Mononuclear cell (primary cell): ENCODE results near the gene CPLX3. TPM values are rescaled to one million over a fixed set of nuclear protein-coding genes. Genes with fewer than 3 reads are reported as not detected.
A peak's percentile ranks its signal among the peaks of the same experiment; 100 is the strongest.

Source experiments
- H3K27me3 ChIP-seq: 2 replicates; pipeline ENCODE4 v1.6.0; 2011; ENCODE audit warnings: low read length, control low read depth; ENCODE audit not compliant: insufficient read depth
- H3K4me1 ChIP-seq: 2 replicates; pipeline ENCODE4 v1.5.1; 2011; ENCODE audit warnings: mild to moderate bottlenecking, low read length, control low read depth; ENCODE audit not compliant: insufficient read depth
- H3K4me3 ChIP-seq: 2 replicates; pipeline ENCODE4 v1.5.1; 2011; ENCODE audit warnings: mild to moderate bottlenecking, low read length, moderate library complexity
- H3K9me3 ChIP-seq: 2 replicates; pipeline ENCODE4 v1.5.1; 2011; ENCODE audit warnings: low read depth, mild to moderate bottlenecking, control low read depth, low read length
- total RNA-seq: library from RNA; depleted of rRNA; stranded (reverse); fragments of >200 nt; gene quantifications from one replicate; pipeline ENCODE4 v1.2.3, GENCODE V29; 2012

CPLX3 gene
- total RNA-seq, 1 donor = not detected

DNA sequence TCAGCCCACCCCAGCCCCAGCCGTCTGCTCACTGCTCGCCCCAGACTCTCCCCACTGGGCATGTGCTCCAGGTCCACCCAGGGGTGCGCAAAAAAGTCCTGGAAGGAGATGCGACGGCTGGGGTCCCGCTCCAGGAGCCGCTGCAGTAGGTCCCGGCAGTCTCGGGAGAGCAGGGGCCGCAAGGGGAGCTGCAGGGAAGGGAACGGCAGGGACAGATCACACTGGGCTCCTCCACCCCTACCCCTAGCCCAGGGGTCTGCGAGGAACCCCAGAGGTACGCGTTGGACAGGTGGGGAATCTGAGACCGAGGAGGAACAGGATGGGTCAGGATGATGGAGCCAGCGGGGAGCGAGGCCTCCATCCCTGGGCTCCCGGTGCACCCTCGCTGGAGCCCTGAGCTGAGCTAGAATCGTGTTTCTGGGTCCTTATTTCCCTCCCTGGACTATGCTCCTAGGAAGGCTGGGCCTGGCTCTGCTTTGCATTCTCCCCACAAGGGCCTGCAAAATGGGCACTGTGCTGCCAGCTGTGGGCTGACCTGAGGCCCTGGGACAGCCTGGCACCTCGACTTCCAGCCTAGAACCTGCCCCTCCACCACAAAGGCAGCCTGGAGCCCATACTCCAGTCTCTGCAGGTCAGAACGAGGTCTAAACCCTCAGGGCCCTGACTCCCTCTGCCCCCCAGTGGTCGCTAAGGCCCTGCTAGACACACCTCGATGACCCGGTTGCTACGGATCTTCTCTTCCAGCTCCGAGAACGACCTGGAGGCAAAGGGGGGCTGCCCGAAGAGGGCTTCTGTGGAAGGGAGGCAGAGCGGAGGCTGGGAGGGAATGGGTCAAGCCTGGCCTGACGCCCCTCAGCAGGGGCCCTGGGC is 13.3 kb downstream of the CPLX3 start:
- Histone ChIP-seq H3K4me1 (peaks cover 32% of the 10 kb centered on the region), H3K4me3 (no peak overlapping the region), H3K9me3 (no peaks in the 10 kb centered on the region), H3K27me3 (no peaks in the 10 kb centered on the region)

DNA sequence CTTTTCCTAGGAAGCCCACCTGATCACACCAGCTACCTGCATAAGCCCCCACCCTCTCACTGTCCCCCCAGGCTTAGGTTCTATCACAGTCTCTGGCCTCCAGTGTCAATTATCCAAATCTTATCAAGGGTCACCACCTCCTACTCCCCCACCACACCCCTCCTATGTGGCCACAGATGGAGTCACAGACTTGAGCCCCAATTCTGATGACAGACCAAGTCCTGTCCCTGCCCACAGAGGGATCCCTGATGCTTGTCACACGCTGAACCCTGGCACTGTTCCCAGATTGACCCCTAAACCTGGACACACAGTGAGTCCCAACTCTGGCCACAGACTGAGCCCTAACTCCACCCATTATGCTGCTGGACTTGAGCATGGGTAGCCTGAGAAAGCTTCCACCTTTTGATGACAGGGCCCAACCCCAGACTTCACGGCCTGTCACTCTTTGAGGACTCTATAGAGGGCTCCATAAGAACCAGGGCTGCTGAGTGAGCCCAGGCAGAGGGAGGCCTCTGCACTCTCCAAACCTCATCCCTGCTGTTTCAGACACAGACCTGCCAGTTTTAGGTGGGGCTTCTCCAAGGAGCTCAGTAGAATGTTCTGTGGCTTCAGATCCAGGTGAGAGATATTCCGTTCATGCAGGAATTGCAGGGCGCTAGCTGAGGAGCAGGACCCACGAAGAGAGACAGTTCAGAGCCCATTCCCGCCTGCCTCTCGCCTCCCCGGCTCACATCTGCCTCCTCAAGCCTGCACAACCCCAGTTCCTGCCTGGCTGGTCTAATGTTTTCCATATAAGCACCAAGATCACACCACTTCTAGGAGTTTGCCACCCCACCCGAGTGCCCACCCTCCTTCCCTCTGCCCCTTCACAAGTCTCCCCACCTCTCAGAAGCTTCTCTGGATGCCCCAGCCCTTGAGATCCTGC is 14.7 kb downstream of the CPLX3 start:
- Histone ChIP-seq H3K4me1 (peaks cover 45% of the 10 kb centered on the region), H3K27me3 (no peaks in the 10 kb centered on the region), H3K9me3 (no peaks in the 10 kb centered on the region), H3K4me3 (no peak overlapping the region)

DNA sequence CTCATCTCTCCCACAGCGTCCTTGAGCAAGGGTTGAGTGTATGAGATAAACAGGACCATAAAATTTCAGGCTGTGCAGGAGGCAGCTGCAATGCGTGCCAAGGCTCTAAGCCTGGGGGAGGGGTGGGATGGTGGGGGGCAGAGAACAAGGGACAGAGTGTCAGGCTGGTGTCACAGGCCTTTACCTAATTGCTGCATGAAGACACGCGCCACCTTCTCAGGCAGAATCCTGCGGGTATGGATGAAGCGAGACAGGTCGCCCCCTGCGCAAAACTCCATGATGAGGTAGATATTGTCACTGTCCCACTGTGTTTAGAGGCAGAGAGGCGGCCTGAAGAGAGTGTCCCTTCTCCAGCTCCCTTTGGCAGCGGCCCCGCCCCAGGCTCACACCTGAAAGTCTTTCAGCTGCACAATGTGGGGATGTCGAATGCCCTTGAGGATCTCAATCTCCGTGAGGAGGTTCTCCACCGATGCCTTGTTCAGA is 15.5 kb downstream of the CPLX3 start:
- H3K4me3 ChIP-seq = no peak overlapping the region
- peaks cover 47% of the 10 kb centered on the region for H3K4me1 ChIP-seq
- H3K9me3 ChIP-seq = no peaks in the 10 kb centered on the region
- H3K27me3 ChIP-seq = no peaks in the 10 kb centered on the region

DNA sequence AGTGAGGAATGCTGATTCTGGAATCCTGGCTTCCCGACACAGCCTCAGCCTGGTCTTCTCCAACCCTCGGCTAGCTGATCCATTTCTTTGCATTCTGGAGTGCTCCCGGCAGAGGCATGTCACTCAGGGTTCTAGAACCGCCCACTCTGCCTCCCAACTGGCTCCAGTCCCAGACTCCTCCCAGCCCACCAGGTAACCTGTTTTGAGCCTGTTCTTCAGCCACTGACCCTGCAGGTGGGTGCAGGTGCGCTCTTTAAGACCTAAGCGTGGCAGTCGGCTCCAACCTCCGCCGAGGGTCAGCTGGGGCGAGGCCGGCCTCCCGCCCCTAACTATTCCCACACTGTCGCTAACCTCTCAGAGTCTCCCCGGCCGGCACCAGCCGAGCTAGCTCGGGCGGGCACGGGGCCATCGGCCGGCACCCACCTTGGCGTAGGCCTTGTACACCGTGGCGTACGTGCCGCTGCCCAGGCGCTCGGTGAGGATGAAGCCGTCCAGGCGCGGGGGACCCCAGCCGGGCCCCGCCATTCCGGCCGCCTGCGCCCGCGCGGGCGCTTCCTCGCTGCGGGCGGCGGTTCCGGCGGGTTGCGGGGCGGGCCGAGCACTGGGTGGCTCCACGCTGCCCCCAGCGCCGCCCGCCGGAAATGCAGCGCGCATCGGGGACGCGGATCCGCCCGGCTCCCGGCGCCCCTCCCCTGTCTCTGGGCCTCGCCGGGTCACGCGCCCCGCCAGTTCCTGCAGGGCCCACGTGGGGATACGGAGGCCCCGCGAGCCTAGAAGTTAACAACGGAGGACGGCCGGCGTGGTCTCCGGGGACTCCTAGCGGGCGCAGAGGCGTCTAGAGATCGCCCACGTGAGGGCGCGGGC is 16.4 kb downstream of the CPLX3 start, which contains the start of gene ULK3:
TSS of gene ULK3 (minus strand) at position 576 of the 864 bp plus-strand sequence. CDS start at position 525, 51 bp downstream.
- H3K4me1 ChIP-seq = peaks cover 47% of the 10 kb centered on the region

DNA sequence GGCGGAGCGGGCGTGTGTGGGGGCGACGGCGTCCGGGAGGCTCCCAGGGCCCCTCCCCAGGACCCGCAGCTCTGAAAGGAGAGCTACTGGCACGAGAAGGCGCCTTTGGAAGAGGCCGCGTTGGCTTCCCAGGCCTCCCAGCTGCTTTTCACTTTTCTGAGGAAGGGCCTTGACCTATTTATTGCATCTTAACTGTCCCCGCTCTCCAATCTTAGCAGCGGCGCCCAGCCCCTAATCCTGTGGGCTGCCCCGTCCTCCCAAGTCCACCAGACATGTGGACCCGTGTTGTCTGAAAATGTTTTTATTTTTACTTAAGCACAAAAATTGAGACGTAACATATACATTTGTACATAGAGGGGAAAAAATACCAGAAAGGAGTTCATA is 17.0 kb downstream of the CPLX3 start:
- Histone ChIP-seq H3K4me1 (peaks cover 47% of the 10 kb centered on the region), H3K9me3 (no peaks in the 10 kb centered on the region), H3K27me3 (no peaks in the 10 kb centered on the region), H3K4me3 (peak overlapping the region; percentile 77)

More for the DNA sequence above, 16.4 kb downstream of the CPLX3 start, which contains the start of gene ULK3:
- Histone ChIP-seq H3K27me3 (no peaks in the 10 kb centered on the region), H3K9me3 (no peaks in the 10 kb centered on the region), H3K4me3 (peak within 1 kb of the TSS; percentile 77)

DNA sequence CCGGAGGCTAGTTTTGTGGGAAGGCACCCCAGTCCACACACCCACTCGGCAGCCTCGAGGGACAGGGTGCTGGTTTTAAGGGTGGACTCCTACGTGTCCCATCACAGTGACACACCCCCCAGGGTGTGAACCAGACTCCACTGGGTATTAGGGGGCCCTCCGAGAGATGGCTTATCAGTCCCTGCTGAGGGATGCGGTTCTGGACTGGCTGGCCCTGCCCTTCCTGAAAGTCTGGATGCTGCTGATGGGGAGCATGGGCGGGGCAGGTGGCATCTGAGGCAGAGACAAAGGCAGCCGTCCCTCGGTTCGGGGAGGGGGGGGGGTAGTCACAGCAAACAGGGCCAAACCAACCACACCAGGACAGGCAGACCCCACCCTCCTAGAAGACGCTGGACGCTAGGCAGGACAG is 17.5 kb downstream of the CPLX3 start:
- no peak overlapping the region for H3K4me3 ChIP-seq
- H3K9me3 ChIP-seq = no peaks in the 10 kb centered on the region
- no peaks in the 10 kb centered on the region for H3K27me3 ChIP-seq
- peaks cover 47% of the 10 kb centered on the region for H3K4me1 ChIP-seq

DNA sequence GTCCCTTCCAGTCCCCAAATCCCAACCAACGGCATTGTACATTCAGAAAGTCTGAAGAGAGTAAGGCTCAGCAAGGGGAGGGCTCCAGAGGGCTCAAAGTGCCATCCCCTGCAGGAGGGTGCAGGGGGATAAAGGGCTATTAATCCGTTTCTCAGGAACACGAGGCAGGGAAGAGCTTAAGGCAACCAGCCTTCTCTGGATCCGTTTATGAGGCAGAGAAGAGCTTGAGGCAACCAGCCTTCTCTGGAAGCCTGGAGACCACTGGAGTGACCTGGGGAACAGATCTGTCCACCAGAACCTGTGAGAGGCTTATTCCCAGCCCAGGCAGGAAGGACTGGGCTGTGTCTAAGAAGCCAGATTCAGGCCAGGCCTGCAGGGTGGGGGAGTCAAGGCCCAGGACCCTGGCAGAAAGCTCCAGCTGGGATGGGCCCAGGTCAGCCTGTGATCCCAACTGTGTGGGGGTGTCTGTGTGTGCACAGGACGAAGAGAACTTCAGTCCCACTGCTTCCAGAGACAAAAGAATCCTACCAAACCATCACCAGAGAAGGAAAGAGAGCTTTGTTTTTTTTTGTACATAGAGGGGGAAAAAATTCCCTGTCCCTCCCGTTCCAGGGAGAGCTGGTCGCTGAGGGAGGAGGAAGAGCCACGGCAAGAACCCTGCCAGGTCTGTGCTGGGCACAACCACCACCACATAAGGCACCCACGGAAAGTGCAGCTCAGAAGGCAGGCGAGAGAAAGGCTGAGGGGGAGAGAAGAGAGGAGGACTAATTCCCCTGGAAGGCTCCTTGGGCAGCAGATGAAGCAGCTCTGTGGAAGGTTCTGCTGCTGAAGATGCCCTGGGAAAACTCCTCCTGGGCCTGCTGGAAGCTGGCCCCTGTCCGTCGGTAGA is 18.1 kb downstream of the CPLX3 start:
- no peak overlapping the region for H3K4me3 ChIP-seq
- H3K4me1 ChIP-seq = peaks cover 47% of the 10 kb centered on the region
- no peaks in the 10 kb centered on the region for H3K27me3 ChIP-seq
- H3K9me3 ChIP-seq = no peaks in the 10 kb centered on the region

DNA sequence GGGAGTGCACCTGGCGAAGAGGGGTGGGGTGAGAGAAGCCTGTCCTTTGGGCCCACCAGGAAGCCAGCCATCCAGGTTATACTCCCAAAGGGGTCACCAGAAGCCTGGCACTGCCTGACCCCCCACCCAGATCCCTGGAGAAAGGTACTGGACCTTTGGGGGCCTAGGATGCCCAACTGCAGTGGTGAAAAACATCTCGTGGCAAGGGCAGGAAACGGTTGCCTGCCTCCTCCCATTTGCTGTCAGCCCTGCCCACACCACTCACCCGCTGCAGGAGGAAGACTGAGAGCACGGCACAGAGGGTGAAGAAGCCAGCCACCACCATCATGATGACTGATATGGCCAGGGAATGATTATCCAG is 18.8 kb downstream of the CPLX3 start:
- no peak overlapping the region for H3K4me3 ChIP-seq
- H3K27me3 ChIP-seq = no peaks in the 10 kb centered on the region
- peaks cover 47% of the 10 kb centered on the region for H3K4me1 ChIP-seq
- no peaks in the 10 kb centered on the region for H3K9me3 ChIP-seq

DNA sequence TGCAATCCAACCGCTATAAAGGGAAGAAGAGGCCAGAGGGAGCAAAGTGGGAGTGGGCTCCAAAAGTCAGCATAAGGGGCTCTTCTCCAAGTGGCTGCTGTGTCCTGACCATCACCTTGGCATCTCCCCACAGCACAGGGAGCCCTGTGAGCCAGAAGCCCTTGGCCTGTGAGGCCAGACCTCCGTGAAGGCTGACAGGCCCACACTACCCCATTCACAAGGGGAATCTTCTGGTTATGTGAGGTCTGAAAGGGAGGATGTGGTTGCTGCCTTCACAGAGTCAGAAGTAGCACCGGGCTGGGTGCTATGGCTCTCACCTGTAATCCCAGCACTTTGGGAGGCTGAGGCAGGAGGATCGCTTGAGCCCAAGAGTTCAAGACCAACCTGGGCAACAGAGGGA is 19.2 kb downstream of the CPLX3 start:
- no peaks in the 10 kb centered on the region for H3K9me3 ChIP-seq
- no peaks in the 10 kb centered on the region for H3K27me3 ChIP-seq
- H3K4me1 ChIP-seq = peaks cover 47% of the 10 kb centered on the region
- no peak overlapping the region for H3K4me3 ChIP-seq

DNA sequence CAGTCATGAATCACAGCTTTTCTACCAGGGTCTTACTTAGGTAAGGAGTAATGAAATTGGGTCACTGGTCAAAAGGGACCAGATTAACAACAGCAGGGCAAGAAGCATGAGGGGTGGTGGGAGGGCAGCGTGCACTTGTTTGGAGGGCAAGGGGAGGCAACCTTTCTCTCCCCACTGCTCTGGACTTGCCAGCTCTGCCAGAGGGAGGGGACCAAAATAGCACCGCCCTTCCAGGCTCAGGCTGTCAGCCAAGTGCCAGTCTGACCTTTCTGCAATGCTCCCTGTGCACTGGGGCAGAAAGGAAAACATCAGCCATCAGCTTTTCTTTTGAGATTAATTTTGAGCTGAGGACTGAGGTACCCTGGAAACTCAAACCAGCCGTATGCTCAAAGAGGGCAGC is 21.0 kb downstream of the CPLX3 start:
- H3K9me3 ChIP-seq = no peaks in the 10 kb centered on the region
- peaks cover 36% of the 10 kb centered on the region for H3K4me1 ChIP-seq
- no peak overlapping the region for H3K4me3 ChIP-seq
- no peaks in the 10 kb centered on the region for H3K27me3 ChIP-seq

DNA sequence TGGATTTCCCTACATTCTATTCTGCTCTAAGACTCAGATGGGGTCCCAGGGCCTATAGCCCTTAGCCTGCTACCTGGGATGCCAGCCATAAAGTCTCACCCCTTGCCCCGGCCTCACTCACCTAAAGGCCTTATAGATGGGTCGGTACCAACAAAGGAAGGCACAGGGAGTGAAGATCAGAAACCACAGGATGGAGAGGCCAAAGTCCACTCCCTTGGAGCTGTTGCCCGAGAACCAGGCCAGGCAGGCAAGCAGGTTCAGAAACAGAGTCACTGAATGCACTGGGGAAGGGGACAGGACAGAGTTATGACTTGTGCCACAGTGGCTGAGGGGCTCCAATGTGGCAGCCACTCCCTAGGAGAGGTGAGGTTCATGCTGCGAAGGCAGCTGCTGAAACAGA is 24.0 kb downstream of the CPLX3 start:
- no peaks in the 10 kb centered on the region for H3K9me3 ChIP-seq
- no peaks in the 10 kb centered on the region for H3K27me3 ChIP-seq
- no peak overlapping the region for H3K4me3 ChIP-seq
- H3K4me1 ChIP-seq = peaks cover 9% of the 10 kb centered on the region

DNA sequence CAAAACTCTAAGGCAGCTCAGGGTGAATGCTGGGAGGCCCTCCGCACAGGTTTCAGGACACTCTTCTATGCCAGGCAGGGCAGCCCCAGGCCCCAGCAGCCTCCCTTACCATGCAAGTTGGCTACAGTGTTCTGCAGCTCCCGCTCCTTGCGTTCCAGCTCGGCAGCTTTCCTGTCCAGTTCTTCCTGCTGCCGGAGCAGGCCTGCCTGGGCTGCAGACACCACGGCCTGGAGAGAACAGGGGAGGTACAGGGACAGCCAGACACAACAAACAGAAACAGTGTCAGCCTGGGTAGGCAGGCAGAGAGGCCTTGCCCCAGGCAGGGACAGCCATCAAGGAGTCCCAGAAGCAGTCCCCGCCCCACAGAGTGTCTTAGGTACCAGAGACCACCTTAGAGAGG is 25.5 kb downstream of the CPLX3 start:
- Histone ChIP-seq H3K9me3 (no peaks in the 10 kb centered on the region), H3K27me3 (no peaks in the 10 kb centered on the region), H3K4me3 (no peak overlapping the region), H3K4me1 (peaks cover 6% of the 10 kb centered on the region)

DNA sequence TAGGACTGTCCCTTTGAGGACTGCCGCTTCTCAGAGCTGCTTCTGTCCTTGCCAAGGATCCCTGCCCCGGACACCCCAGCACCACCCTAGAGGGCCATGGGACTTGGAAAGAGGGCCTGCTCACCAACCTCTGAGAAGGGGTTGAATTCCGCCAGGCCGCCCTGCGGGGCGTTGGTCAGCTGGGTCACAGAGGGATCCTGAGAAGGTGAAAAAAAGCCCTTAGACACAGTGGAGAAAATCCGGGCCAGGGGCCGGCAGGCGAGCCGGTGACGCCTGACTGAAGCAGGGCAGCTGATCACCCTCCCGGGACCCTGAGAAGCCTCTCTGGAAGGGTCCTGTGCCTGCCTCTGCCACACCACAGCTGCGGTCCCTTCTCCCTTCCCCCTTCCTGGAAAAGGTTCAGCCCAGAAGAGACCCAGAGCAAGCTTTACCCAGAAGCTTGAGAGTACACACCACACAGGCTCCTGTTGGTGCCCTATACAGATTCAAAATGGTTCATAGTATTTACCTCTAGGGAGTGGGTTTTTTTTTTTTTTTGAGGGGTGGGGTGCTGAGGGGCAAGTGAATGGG is 28.1 kb downstream of the CPLX3 start:
- no peaks in the 10 kb centered on the region for H3K9me3 ChIP-seq
- H3K4me1 ChIP-seq = peaks cover 31% of the 10 kb centered on the region
- no peak overlapping the region for H3K4me3 ChIP-seq
- no peaks in the 10 kb centered on the region for H3K27me3 ChIP-seq
